ENCODE measurements around the gene IL1RAPL2.
"Not testable (repeated sequence)": the region's sequence is repeated elsewhere in the genome, so short reads cannot be mapped to it uniquely, and the experiment has no call there.

DNA sequence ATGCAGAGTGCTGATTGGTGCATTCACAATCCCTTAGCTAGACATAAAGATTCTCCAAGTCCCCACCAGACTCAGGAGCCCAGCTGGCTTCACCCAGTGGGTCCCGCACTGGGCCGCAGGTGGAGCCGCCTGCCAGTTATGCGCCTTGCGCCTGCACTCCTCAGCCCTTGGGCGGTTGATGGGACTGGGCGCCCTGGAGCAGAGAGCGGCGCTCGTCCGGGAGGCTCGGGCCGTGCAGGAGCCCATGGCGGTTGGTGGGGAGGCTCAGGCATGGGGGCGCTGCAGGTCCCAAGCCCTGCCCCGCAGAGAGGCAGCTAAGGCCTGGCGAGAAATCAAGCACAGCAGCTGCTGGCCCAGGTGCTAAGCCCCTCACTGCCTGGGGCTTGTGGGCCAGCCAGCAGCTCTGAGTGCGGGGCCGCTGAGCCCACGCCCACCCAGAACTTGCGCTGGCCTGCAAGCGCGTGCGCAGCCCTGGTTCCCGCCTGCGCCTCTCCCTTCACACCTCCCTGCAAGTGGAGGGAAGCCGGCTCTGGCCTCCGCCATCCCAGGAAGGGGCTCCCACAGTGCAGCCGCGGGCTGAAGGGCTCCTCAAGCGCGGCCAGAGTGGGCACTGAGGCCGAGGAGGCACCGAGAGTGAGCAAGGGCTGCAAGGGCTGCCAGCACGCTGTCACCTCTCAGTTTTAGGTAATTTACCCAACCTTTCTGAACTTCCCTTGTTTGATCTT is 549.8 kb downstream of the IL1RAPL2 start:
- TF ChIP-seq, protein P1, sequence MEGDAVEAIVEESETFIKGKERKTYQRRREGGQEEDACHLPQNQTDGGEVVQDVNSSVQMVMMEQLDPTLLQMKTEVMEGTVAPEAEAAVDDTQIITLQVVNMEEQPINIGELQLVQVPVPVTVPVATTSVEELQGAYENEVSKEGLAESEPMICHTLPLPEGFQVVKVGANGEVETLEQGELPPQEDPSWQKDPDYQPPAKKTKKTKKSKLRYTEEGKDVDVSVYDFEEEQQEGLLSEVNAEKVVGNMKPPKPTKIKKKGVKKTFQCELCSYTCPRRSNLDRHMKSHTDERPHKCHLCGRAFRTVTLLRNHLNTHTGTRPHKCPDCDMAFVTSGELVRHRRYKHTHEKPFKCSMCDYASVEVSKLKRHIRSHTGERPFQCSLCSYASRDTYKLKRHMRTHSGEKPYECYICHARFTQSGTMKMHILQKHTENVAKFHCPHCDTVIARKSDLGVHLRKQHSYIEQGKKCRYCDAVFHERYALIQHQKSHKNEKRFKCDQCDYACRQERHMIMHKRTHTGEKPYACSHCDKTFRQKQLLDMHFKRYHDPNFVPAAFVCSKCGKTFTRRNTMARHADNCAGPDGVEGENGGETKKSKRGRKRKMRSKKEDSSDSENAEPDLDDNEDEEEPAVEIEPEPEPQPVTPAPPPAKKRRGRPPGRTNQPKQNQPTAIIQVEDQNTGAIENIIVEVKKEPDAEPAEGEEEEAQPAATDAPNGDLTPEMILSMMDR (IDR thresholded peaks at IDR 0.05; ENCODE audit: control extremely low read depth in 1 of 3, insufficient read depth in 1 of 3, low read depth in 1 of 3, low read length in 3 of 3) = not testable (repeated sequence)
- TF ChIP-seq, protein P2, sequence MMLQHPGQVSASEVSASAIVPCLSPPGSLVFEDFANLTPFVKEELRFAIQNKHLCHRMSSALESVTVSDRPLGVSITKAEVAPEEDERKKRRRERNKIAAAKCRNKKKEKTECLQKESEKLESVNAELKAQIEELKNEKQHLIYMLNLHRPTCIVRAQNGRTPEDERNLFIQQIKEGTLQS (IDR thresholded peaks at IDR 0.05; ENCODE audit: insufficient read depth, low read depth, low read length) = not testable (repeated sequence)
- not testable (repeated sequence) for TF ChIP-seq E2F6 (IDR thresholded peaks at IDR 0.05); EP300 (IDR thresholded peaks at IDR 0.05; ENCODE audit: borderline replicate concordance in 1 of 2, low read depth in 2 of 2, low read length in 2 of 2); TEAD4 (IDR thresholded peaks at IDR 0.05; ENCODE audit: low read depth, low read length); CREB1 (IDR thresholded peaks at IDR 0.05); EZH2 (IDR thresholded peaks at IDR 0.05; ENCODE audit: low read depth, low read length, severe bottlenecking); RAD21 (IDR thresholded peaks at IDR 0.05 in 1 of 2, conservative IDR thresholded peaks at IDR 0.05 in 1 of 2; ENCODE audit: low read depth in 2 of 2, low read length in 2 of 2); FOSL1 (IDR thresholded peaks at IDR 0.05; ENCODE audit: insufficient read depth, low read depth, low read length); POLR2AphosphoS5 (IDR thresholded peaks at IDR 0.05; ENCODE audit: low read depth, low read length); RNF2 (IDR thresholded peaks at IDR 0.05; ENCODE audit: borderline replicate concordance, low read depth, low read length, missing control alignments, poor library complexity, severe bottlenecking); TAF1 (IDR thresholded peaks at IDR 0.05; ENCODE audit: low read depth, low read length)

All from H1 (cell line).